ENCODE data around the gene SCN5A. TPM values are rescaled to one million over a fixed set of nuclear protein-coding genes. Genes with fewer than 3 reads are reported as not detected.
A peak's percentile ranks its signal among the peaks of the same experiment; 100 is the strongest.

The SCN5A gene
- polyA plus RNA-seq, 1 donor: 4.1 TPM

DNA sequence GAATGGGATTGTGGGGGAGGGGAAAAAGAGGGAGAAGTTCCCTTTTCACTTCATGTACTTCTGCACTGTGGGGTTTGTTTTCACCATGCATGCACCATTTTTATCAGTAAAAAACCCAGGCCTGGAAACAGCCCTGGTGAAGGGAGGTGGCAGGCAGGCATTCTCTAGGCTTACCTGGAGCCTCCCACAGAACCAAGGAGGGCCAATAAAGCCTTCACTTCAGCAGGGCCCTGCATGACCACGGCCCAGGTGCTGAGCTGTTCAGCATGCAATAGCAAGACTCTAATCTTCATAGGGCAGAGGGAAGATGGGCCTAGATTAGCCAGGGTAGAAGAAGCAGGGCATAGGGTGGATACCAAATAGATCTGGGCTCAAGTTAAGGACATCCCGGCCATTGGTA, 49.6 kb downstream of the SCN5A start:
- DNase-seq: no peak

DNA sequence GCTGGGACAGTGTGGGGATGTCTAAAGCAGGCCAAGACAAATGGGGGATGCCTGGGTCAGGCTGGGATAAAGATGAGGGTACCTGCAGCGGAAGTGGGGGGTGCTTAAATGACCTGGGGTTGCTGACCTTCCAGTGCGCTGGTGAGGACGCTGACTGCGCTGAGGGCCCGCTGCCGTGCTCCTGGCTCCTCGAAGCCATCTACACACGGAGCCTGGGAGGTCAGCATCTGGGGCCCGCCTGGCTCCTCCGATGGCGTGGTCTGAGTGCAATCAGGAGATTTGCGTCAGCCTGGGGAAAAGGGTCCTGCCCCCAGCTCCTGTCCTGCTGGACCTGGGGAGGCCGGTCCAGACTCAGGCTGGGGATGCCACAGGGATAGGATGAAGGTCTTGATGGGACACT, 50.7 kb downstream of the SCN5A start:
- DNase-seq: no peak

DNA sequence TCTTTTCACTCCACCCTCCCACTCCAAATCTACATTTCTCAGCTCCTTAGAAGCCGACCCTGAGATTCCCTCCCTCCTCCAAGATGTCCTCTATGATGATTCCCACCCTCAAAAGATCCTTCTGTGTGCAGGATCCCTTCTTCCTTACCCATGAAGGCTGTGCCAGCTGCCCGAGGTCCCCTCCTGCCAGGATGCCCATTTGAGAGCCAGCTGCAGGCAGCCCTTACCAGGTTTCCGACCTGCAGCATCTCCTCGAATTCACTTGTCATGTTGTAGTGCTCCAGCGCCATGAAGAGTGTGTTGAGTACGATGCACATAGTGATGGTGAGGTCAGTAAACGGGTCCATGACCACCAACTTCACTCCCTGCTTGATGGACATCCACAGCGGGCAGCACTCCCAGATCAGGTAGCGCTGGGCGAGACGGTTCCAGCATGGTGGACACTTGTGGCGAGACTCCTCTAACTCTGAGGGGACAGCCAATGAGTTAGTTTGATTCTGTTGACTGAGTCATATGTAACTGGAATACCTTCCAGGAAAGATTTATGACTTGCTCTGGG, 51.9 kb downstream of the SCN5A start:
- DNase-seq: no peak

DNA sequence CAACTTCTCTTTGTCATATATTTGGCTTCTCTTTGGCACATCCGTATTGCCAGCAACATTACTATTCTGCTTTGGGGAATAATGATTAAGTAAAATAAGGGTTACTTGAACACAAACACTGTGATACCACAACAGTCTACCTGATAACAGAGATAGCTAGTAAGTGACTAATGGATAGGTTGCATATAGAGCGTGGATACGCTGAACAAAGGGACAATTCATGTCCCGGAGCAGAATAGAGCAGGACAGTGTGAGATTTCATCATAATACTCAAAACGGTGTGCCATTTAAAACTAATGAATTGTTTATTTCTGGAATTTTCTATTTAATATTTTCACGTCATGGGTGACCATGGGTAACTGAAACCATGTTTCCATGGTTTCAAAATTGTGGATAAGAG, 54.1 kb downstream of the SCN5A start:
- no peak for DNase-seq

DNA sequence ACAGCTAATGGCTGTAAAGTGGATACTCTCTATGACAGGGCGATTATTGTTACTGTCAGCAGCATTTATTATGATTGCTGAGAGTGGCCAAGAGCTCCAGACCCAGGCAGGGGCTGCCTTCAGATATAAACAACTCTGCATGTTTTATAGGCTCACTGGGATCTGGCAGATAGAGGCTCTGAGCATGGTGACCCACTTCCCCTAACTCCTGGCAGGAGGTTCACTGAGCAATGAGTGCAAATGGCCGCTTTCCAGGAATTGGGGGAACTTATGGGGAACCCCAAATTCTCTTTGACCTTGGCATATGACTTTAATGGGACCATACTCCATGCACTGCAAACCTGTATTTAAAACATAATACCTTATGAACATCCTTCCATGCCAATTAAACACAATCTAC, 59.0 kb downstream of the SCN5A start:
- no peak for DNase-seq

DNA sequence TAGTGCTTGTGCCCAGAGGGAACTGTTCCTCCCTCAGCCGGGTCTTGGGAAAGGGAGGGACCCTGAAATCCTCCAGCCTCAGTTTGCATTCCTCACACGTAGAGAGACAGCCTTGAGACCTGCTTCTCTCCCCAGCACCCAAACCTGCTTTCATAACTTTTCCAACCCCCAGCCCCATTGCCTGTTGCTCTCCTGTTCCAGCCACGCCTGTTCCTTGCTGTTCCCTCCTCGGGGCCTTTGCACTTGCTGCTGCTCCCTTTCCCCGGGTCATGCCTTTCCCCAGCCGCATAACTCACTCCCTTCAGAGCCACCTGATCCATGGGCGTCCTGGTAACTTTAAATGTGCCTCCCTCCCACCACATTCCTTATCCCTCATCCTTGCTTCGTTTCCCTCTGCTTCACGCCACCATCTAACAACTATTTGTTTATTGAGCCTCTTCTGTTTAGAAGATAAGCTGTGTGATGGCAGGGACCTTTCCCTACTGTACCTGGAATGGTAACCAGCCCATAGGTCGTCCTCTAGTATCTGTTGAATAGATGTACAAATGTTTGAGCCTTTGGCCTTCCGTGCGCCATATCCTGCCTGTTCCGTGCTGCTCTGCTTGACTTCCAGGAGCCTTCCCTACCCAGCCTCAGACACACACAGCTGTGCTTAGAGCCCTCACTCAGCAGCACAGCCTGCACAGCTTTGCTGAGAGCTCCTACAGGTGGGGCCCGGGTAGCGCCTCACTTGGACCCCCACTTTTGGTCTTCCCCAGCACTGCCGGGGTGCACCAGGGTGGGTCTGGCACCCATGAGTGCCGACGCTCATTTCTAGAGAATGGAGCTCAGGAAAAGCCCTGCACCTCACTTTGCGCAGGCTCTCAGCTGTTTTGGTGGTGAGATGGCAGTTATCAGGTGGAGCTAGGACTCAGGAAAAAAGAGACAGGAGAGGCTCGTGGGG, 60.2 kb downstream of the SCN5A start:
- no peak for DNase-seq

DNA sequence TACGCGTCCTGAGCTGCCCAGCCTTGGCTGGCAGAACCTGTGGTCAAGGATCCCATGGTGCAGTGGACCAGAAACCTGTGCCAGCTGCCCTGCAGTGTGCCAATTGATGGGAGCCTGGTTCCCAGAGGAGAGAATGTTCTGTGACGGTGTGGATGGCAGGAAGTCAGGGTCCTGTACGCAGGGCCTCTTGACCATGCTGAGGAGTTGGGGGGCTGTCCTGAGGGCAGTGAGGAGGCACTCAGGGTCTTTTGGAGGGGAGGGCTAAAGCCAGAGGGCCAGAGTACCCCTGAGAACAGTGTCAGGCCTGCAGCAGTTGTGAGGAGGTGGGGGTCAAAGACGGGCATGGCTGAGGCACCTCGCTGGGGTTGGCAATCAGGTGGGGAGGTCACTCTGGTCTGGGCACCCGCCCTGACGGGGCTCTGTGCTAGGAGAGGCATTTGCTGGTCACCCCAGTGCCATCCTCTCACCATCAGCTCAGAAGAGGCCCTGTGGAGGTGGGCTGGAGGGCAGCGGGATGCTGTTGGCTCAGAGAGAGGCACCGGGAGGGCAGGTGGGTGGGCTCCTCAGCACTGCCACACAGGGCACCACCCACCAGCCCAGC, 61.0 kb downstream of the SCN5A start:
- no peak for DNase-seq

DNA sequence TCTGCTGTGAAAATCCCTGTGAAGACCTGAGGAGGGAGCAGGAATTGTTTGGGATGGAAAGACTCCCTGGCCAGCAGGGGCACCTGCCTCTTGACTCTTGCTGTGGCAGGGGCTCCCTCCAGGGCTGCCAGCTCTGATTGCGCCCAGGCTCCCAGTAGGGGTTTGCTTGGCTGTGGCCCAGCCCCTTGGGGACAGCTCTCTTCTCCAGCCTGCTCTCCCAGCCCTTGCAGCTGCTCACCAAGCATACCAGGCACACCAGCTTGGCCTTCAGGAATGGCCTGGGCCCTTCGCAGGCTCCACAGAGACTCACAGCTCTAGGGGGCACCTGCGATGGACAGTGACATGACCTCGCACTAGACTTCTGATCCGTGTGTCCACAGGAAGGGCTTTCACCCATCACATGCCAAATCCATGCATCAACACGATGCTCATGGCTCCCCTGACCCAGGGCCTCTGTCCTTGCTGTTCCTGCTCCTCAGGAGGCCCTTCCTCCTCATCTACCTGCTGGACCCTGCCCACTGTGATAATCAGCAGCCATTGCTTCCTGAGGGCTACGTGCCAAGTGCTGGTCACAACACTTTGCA, 61.8 kb downstream of the SCN5A start:
- DNase-seq: no peak

DNA sequence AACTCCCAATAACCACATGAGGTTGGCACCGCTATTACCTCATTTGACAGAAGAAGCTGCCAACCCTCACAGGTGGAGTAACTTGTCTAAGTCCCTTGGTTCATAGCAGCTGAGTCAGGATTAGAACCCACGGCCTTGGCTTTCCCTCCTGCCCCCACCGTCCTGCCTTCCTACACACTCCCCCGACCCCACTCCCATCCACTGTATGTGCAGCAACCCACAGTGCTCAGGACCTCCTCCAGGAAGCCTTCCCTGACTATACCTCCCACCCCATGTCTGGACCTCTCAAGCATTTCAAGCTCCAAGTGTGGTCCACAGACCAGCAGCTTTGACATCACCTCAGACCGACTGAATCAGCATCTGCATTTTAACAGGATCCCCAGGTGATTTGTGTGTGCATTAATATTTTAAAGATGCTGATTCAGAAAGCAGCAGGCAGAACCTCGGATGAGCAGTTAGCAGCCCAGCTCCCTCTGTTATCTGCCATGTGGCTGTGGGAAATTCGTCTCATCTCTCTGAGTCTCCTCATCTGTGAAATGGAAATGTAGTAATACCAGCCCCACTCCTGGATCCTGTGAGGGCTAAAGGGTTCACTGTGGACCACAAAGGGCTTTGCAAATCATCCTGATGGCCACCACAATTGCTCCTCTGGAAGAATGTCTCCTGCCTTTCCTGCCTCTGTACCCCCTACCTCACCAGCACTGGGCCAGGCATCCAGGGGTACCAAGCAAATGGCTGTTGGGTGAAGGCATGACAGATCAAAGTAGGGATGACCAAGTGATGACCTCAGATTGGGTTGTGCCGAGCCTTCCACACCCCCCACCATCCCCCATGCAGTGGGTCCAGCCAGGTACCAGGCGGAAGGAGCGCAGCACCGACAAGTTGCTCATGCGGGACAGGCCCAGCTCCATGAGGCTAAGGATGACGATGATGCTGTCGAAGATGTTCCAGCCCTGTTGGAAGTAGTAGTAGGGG, 62.7 kb downstream of the SCN5A start:
- no peak for DNase-seq

DNA sequence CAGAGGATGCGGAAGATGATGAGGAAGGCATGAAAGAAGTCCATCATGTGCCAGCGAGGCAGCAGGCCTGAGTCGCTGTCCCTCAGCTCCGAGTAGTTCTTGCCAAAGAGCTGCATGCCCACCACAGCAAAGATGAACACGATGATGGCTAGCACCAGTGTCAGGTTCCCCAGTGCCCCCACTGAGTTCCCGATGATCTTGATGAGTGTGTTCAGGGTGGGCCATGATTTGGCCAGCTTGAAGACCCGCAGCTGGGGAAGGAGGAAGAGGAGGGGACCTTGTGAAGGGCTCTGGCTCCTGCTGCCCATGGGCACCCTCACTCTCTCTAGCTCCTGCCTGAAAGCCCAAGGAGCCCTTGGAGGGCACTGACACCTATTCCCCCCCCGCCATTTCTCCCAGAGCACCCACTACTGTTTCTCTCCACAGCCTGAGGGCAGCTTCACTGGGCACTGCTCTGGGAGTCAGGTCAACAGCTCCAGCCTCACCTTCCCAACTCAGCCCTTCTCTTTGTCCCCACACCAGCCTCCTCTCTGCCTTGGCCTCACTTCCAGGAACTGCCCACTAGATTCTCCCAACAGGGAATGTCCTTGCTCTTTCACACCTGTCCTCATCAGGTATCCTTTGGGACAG, 63.6 kb downstream of the SCN5A start:
- DNase-seq: no peak

DNA sequence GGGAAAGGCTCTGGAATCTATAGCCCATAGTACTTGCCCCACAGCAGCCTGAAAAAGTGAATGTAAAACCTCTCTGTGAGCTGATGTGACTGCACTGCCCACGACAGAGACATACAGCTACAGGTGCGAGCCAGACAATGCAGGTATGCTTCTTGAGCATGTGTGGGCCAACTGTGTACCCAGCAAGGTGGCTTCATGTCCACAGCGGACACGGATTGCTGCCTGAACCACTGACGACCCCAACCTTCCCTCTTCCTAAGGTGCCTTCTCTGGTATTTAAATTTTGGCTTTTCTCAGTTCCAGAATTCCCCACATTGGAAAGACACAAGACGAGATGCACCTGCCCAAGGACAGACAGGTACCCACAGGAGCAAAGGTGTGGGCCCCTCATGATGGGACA, 65.8 kb downstream of the SCN5A start:
- DNase-seq: no peak

DNA sequence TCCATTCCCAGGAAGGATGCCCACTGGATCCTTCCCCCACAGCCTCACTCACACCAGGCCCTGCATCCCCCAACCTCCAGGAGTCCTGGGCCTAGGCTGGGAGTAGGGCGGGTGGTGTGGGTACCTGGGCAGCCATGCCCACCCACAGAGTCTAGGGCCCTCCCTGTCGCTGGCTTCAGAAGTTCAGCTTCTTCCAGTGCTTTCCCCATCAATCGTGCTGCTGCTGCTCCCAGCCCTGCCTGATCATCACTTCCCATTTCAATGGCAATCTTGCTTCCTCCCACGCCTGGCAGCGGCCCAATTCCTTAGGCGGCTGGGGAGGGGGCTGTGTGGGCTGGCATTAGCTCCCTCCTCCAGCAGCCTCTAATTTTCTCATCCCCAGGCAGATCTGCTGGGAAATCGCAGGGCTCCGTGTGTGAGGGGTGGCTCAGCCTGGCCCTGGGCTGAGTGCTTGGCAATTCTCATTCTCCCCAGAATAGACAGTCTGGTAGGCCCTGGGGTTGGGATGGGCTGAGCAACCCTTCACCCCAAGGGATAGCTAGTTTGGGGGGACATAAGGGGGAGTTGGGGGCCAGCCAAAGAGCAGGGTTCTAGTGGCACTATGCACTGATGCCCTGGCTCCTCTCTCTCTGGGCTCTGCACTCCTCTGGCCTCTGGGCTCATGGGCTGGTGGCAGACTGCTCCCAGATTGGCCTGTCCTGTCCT, 66.4 kb downstream of the SCN5A start:
- no peak for DNase-seq

DNA sequence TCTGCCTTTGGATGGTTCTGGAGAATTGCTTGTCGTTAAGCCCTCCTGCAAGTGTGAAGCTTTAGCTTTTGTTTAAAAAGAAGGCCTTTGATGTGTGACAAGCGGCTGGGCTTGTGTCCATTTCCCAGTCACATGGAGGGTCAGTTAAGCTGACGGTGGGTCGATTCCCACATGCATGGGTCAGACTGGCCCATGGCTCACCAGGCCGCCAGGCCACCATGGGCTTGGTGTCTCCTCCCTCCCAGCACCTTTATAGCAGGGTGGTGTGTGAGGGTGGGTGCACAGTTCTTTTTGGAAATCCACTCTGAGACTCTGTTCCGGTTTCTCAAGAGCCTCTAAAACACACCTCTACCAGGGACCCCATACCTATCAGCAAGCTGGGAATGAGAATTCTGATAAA, 67.2 kb downstream of the SCN5A start:
- no peak for DNase-seq

DNA sequence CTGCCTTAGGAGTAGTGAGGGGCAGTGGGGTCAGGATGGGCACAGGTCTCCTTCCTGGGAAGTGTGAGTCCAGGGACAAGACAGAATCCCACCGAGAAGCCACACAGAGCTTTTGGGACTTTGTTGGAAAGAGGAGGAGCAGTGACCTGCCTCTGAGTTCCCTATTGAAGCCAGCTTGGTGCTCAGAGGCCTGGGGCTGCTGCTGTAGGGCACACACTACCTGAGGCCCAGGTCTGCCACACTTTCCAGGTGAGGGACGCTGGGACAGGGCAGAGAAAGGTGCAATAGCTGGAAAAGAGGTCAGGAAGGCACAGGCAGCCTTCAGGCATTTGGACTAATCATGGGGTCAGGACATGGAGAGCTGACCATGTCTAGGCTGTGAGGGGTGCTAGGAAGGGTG, 67.7 kb downstream of the SCN5A start:
- DNase-seq: no peak

DNA sequence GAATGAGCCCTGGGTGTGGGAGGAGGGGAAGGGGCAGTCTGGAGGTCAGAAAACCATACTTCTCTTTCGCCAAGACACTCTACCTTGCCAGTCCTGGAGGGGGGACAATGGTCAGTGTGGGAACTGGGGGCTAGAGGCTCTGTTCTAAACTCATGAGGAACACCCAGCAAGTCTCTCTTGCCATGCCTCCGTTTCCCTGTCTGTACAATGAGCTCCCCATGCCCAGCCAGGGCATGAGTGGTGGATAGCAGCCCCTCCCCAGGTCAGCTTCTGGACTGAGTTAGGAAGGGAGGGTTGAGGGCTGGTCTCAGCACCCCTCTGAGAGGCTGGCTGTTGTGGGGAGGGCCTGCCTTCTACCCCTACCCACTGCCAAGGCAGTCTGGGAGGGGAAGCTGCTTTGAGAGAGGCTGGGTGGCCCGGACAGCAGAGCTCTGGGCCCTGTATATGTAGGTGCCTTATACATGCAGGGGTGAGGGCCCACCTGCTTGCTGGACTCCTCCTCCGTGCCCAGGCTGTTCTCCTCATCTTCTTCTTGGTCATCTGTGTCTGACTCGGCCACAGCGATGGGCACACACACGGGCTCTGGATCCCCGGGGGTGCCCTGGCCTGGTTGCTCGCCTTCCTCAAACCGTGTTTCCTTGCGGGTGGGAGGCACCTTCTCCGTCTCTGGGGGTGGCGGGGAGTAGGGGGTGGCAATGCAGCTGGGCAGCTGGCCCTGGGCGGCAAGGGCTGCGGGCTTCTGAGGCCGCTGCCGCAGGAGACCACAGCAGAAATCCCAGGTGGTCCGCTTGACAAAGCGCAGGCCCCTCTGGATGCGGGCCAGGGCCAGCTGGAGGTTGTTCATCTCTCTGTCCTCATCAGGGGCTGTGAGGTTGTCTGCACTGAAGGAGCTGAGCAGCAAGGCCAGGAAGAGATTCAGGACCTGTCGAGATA, 68.8 kb downstream of the SCN5A start:
- no peak for DNase-seq

DNA sequence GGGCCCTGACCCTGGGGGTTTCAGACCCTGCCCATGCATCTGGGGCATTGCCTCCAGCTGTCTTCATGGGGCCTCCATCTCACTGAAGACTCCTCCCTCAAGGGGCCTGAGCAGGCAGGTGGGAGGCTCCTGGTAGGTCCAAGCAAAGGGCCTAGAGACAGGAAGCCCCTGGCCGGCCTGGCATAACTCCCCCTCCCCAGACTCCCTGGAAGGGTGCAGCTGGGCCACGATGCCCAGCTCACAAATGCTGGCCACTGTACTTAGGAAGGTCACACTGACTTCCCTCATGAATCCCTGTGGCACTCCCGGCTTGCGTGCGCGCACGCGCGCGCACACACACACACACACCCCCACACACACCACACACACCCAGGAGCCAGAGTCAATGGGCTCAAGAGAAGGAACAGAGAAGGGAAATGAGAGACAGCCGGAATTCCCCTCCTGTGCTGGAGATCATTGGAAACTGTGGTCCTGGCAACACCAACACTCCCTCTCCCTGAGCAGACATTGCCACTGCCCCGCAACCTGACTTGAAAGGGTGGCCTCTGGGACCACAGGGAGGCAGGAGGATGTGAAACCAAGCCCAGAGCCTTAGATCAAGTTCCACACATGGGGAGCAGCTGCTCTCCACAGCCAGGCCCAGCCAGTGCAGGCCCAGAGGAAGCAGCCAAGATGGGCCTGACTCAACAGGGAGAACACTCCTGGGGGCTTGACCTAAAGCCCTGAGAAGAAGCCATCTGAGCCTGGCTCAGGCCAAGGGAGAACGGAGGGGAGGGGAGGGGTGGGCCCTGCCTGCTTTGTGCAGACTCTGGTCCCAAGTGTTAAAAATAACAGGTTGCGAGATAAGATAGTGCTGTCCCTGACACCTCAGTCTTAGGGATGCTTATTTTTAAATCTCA, 69.7 kb downstream of the SCN5A start:
- peak; percentile 12 for DNase-seq

DNA sequence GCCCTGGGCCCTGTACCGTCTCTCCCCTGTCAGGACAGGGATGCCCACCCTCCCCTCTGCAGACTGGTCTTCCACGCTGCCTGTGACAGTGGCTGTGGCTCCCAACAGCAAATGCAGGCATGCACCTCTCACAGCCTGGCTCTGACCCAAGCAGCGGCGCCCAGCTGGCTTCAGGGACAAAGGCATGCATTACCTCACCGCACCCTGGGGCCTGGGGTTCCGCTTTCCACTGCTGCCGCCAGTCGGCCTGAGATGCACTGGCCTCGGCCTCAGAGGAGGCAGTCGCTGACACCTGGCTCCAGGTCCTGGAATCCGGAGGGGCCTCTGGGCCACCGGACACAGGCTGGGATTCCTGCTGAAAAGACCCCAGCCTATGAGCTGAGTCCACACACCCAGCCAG, 70.3 kb downstream of the SCN5A start:
- DNase-seq: peak; percentile 15

DNA sequence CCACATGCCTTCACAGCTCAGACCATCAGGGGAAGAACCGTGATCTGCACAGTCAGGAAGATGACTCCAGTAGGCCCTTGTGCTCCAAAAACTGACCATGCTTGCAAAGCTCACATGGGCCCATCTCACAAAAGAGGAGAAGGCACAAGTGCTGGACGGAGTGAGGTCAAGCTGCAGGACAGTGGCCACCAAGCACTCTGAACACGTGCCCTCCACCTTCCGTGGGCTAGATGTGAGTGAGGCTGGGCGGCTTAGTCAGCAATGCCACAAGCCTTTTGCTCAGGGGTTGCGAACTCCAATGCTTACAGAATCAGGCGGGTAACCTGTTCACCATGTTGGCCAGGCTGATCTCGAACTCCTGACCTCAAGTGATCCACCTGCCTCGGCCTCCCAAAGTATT, 70.9 kb downstream of the SCN5A start:
- no peak for DNase-seq

DNA sequence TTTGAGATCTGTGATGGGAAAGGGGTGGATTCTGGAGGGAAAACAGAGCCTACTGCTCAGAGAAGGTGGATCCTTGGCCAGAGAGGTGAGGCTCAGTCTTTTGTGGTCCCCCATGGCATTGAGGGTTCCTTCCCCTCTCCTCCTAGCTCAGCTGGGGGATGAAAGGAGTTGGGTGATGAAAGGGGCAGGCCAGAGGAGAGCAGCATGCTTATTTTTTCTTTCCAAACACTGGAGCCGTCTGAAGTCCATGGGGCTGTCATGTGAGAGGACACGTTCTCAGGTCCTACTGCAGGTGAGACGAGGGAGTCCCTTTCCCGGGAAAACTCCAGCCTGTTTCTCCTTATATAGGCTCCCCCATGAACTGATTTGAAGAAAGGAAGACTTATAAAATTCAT, 71.4 kb downstream of the SCN5A start:
- DNase-seq: no peak

All from hindlimb muscle (tissue), 1 donor.